ENCODE results near the gene RNF213.

DNA sequence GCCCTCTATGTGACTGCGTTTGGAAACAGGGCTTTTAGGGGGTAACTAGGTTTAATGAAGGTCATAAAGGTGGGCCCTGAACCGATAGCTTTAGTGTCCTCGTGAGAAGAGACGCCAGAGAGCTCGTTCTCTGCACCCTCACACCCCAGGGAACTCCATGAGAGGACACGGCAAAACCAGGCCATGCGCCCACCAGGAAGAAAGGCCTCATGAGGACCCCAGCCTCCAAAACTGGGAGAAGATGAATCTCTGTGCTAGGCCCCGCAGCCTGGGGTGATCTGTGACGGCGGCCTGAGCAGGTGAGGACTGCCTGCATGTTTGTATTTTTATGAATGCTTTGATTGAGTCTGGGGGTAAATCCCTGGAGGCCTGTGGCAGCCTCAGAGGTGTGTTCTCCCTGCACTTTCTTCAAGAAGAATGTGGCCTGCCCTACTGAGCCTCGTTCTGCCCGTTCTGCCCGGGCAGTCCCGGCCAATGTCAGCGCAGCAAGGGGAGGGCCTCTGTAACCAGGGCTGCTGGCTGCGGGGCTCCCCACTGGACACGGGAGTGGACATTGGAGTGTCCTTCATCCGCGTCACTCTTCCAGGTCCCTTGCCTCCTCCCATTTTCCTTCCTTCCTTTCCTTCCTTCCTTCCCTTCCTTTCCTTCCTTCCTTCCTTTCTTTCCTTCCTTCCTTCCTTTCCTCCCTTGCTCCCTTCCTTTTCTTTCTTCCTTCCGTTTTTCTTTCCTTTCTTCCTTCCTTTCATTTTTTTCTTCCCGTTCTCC, 6.8 kb upstream of the RNF213 start:
- TF ChIP-seq GATA3 (IDR thresholded peaks at IDR 0.05; ENCODE audit: low read depth, low read length) (no peak), GATA2 (IDR thresholded peaks at IDR 0.05; ENCODE audit: low read depth, low read length) (no peak)
